Kasumi-1 (cell line): ENCODE measurements around the gene DNM2.

Experiments
- DNase-seq, 2 experiments: peaks; one replicate each; lab custom pipeline; 2025; lab: John Stamatoyannopoulos, UW

Gene DNM2

DNA sequence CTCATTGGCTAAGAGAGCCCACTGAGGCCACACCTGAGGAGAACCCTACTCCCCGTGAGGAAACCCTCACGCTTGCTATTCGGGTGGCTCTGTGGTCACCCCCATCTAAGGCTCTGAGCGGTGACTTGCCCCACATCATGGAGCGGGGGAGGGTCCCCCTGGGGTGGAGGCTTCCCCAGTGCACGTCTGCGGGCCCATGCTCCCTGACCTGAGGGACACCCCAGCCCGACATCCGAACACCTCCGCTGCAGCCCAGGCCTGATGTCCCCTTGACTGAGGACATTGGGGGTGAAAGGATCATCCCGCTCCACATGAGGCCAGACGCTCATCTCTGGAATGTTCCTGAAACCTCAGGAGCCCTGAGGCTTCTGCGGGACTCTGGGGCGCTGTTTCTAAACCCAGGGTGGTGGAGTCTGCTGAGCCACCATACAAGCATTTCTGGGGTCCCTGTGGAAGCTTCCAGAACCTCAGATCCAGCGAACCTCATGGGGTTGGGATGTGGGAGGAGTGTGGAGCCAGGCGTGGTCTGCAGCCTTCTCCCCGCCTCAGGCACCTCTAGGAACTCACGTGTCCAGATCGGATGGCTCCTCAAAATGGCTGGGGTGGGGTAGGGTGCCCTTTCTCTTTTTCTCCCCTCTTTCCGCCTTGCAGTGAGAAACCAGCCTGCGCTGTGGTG, 98.2 kb downstream of the DNM2 start:
- DNase-seq, result no peak

DNA sequence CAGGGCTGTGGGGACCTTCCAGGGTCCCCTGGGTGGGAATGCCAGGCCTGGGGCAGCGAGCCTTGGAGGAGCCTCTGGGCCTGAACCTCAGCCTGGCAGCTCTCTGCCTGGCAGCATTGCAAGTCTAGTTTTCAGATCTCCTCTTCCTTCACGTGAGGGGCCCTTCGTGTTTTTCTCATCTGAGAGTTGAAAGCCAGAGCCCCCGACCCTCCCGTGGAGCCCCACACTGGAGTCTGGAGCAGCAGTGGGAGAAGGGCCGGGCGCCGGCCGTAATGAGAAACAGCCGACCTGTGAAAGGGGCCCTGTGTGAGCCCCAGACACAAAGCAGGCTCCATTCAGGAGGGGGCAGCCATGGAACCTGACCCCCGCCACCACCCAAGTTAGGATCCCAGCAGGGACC, 98.8 kb downstream of the DNM2 start:
- no peak for DNase-seq

DNA sequence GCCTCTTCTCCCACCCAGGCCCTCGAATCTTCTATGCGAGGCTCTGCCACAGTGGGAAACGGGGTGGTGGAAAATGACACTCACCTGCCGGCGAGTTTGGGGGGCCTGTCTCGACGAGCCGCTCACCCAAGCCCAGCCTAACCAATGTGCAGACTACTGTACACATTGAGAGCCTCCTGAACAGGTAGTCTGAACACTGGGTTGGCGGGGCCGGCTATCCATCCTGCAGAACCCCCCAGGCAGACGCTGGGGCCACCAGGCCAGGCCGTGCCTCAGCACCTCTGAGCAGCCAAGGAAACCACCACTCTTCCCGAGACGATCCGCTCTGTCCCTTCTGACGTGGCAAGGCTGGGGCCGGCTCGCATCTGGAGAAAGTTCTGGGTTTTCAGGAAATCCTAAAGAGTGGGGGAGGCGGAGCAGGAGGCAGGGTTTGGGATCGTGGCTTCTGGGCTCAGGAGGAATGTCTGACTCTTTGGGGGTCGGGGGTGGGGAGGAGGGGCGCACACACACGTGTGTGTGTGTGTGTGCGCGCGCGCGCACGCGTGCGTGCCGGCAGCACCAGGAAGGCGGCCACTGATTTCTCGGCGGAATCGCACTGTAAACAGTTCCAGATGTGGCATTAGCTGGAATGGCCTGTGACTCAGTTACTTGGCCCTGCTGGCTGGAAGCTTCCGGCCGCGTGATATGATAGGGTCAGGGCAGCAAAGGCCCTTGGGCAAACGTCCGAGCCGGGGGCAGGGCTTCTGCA, 99.6 kb downstream of the DNM2 start:
- no peak for DNase-seq

- DNase-seq, result no peak
These were observed 100.6 kb downstream of the DNM2 start for GRCh38 chr19:10818301-10819123.

- no peak for DNase-seq
These were observed 101.5 kb downstream of the DNM2 start for GRCh38 chr19:10819124-10820060.

DNA sequence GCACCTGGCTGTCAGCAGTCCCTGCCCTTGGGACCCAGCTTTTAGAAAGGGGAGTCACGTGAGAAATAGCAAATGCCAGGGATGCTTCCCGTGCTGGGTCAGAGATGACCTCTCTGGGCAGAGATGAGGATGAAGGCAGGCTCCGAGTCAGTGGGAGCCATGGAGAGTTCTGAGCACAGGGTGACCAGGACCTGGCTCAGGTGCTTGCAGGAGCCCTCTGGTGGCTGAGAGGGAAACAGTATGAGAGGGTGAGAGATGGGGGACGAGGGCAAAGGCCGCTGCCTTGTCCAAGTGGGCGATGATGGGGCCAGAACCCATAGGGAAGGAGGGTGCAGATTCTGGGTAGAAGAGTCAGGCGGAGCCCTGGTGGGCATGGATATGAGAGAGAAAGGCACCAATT, 102.3 kb downstream of the DNM2 start:
- no peak for DNase-seq

GRCh38 chr19:10823690-10824089, 105.8 kb downstream of the DNM2 start:
- no peak for DNase-seq

DNA sequence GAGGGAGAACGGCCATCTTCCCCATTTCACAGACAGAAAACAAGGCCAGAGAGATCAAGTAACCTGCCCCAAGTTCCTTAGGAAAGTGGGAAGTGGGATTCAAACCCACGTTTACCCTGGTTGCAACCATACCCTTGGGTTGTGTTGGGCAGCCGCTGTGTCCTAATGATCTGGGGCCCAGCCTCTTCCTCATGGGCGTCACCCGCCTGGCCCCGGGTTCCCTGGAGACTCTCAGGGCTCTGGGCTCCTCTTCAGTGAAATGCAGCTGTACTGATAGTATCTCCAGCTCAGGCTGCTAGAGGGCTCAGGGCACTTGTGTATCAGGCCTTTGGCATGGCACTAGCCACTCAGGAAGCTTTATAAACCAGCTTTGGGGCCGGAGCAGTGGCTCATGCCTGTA, 108.4 kb downstream of the DNM2 start:
- no peak for DNase-seq

DNA sequence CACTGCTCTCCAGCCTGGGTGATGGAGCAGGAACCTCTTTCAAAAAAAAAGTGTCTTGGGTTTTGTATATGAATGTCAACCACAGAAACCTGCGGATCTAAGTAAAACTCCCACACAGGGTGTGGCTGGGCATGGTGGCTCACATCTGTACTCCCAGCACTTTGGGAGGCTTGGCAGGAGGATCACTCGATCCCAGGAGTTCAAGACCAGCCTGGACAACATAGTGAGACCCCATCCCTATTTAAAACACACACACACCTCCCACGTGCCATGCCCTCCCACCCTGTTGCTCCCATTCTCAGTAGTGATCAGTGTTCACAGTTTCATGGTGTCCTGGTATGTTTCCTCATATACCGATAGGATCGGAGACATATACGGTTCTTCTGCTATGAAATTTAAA, 109.0 kb downstream of the DNM2 start:
- no peak for DNase-seq

DNA sequence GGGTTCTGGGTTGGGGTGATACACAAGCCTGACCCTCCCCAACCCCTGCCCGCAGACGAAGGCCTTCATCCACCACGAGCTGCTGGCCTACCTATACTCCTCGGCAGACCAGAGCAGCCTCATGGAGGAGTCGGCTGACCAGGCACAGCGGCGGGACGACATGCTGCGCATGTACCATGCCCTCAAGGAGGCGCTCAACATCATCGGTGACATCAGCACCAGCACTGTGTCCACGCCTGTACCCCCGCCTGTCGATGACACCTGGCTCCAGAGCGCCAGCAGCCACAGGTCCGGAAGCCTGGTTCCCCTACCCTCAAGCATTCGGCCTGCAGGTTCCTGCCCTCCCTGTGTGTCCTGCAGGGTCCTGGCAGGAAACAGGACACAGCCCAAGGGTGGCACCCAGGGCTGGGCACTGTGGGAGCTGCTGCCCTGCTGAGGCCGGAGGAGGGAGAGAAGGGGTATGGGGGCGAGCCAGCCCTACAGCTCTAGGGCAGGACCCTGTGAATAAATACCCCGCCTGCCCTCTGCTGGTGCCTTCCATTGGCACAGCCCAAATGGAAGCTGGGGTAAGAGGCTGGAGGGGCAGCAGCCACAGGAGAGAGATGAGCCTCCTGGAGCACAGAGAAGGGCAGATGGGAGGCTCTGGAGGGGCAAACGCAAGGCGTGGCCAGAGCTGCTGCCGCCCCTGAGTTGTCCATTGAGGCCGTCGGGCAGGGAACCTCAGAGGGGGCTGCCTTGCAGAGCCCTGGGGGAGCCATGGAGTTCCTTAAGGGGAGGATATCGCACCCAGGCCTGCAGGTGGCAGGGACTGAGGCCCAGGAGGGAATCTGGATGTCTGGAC, 111.3 kb downstream of the DNM2 start:
- DNase-seq, result peak; percentile 22 to 35

DNA sequence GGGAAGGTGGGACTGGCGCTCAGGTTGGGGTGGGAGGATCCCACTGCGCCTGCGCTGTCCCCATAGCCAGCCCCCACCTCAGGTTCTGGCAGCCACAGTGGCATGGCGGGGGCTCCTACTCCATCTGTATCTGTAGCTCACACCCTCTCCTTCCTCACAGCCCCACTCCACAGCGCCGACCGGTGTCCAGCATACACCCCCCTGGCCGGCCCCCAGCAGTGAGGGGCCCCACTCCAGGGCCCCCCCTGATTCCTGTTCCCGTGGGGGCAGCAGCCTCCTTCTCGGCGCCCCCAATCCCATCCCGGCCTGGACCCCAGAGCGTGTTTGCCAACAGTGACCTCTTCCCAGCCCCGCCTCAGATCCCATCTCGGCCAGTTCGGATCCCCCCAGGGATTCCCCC, 112.1 kb downstream of the DNM2 start:
- no peak for DNase-seq

GRCh38 chr19:10830370-10830769, 112.5 kb downstream of the DNM2 start:
- no peak for DNase-seq

DNA sequence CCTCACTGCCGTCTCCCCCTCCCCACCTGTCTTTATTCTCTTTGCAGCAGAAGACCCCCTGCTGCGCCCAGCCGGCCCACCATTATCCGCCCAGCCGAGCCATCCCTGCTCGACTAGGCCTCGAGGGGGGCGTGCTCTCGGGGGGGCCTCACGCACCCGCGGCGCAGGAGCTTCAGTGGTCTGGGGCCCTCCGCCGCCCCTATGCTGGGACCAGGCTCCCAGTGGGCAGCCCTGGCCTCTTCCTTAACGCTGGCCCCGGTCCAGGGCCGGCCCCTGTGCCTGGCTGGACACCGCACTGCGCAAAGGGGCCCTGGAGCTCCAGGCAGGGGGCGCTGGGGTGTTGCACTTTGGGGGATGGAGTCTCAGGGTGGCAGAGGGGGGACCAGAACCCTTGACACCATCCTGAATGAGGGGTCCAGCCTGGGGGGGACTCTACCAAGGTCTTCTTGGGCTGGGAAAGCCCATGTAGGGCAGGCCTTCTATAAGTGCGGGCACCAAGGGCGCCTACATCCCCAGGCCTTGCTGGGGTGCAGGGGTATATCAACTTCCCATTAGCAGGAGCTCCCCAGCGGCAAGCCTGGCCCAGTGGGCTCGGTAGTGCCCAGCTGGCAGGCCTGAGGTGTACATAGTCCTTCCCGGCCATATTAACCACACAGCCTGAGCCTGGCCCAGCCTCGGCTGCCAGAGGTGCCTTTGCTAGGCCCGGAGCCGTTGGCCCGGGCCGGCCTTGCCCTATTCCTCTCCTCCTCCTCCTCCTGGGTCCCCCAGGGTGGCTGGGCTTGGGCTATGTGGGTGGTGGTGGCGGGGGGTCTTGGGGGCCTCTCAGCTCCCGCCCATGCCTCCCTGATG, 113.3 kb downstream of the DNM2 start:
- DNase-seq, result no peak

GRCh38 chr19:10831987-10832938, 114.4 kb downstream of the DNM2 start:
- DNase-seq, result no peak

DNA sequence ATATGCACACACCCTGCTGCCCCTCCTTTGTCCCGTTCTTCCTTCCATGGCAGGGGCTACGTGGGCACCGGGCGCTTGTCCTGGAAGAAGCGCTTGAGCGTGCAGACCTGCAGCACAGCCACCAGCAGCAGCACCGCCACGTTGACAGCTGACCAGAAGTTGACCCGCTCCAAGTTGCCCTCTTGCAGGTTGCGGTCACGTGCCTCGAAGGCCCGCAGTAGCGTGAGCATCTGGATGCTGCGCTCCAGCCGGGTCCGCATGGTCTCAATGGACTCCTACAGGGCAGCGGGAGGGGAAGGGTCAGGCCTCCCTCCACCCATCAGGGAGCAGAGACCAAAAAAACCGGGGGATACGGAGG, 115.0 kb downstream of the DNM2 start:
- DNase-seq, result no peak

GRCh38 chr19:10835089-10835753, 117.3 kb downstream of the DNM2 start:
- DNase-seq, result no peak

DNA sequence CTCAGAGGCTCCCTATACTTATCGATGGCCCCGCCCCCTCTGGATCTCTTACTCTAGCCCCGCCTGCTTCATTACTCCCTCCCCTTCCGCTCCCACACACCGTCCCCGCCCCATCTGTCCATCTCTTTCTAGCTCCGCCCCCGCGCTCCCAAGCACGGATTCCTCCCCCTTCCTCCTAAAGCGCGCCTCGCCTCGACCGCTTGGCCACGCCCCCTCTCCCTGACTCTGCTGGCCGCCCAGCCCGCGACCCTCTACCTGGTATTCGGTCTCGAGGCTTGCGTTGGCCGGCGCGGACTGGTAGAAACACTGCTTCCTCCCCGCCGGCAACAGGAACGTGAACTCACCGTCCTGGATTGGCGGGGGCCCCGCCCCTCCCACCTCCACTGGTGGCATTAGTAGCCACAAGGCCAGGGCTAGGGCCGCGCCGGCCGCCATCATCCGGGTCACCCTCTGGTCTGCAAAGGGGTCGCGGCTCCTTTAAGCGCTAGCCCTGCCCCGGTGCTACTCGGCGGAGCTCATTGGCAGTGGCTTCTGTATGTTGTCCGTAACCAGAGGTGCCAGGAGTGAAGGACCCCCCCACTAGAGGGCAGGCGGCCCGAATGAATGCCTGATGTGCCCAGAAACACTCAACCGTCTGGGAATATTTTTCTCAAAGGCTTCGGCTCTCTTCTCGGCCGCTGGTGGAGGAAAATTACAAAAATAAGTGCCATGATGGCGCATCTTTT, 118.0 kb downstream of the DNM2 start, which contains the start of gene TMED1:
Gene TMED1 (minus strand): TSS at position 459 of the 725 bp plus-strand sequence. CDS start 21 bp downstream, at position 438.
- peak; percentile 99 for DNase-seq
